Chondrocyte (in vitro differentiated cells): ENCODE data around the gene ZNF541. TPM values are rescaled to one million over a fixed set of nuclear protein-coding genes. Genes with fewer than 3 reads are reported as not detected.

Source experiments
- DNase-seq: peaks from one replicate; pipeline ENCODE4 v3.0.0; 2021; ENCODE audit warnings: mixed read lengths, low spot score
- H3K27ac Mint-ChIP-seq: one replicate; pipeline ENCODE4 v1.8.0; 2021; ENCODE audit warnings: mild to moderate bottlenecking, moderate library complexity, mixed read lengths; ENCODE audit not compliant: unreplicated experiment
- H3K27me3 Mint-ChIP-seq: 2 replicates; pipeline ENCODE4 v1.8.0; 2021; ENCODE audit warnings: low read depth, mixed read lengths
- H3K36me3 Mint-ChIP-seq: 2 replicates; pipeline ENCODE4 v1.8.0; 2021; ENCODE audit warnings: low read depth, mixed read lengths
- H3K4me1 Mint-ChIP-seq: 2 replicates; pipeline ENCODE4 v1.8.0; 2021; ENCODE audit warnings: low read depth, mild to moderate bottlenecking, mixed read lengths
- H3K4me3 Mint-ChIP-seq: one replicate; pipeline ENCODE4 v1.8.0; 2021; ENCODE audit warnings: mild to moderate bottlenecking, moderate library complexity, mixed read lengths; ENCODE audit not compliant: unreplicated experiment
- H3K9me3 Mint-ChIP-seq: 2 replicates; pipeline ENCODE4 v1.8.0; 2021; ENCODE audit warnings: low read depth, mixed read lengths
- CTCF ChIP-seq: fragments of 200-600 bp; sonication (generic); IDR thresholded peaks from 2 replicates; pipeline ENCODE4 v1.5.0; 2021; ENCODE audit warnings: antibody characterized with exemption, mild to moderate bottlenecking, moderate library complexity
- total RNA-seq: library from RNA; stranded (reverse); gene quantifications from 3 replicates; pipeline ENCODE4 v1.2.1, GENCODE V29; 2021

The ZNF541 gene
- total RNA-seq, 1 donor from 2014 or later, result not detected

GRCh38 chr19:47560999-47561398 lies 11.9 kb downstream of the ZNF541 start:
- H3K27ac Mint-ChIP-seq, result no peak overlapping the region
- no peak for TF ChIP-seq CTCF
- peaks cover 6% of the 10 kb centered on the region for H3K27me3 Mint-ChIP-seq
- no peak overlapping the region for H3K4me3 Mint-ChIP-seq
- no peak for DNase-seq
- no peaks in the 10 kb centered on the region for H3K4me1 Mint-ChIP-seq
- no peaks in the 10 kb centered on the region for H3K36me3 Mint-ChIP-seq
- H3K9me3 Mint-ChIP-seq, result no peaks in the 10 kb centered on the region

- Mint-ChIP-seq H3K27me3 (peaks cover 16% of the 10 kb centered on the region), H3K9me3 (no peaks in the 10 kb centered on the region), H3K4me3 (no peak overlapping the region), H3K36me3 (no peaks in the 10 kb centered on the region), H3K4me1 (no peaks in the 10 kb centered on the region), H3K27ac (no peak overlapping the region)
- no peak for DNase-seq
- TF ChIP-seq CTCF, result no peak
Observed at GRCh38 chr19:47550129-47550528, 22.8 kb downstream of the ZNF541 start.

- H3K27me3 Mint-ChIP-seq, result peaks cover 16% of the 10 kb centered on the region
- TF ChIP-seq CTCF, result no peak
- H3K27ac Mint-ChIP-seq, result no peak overlapping the region
- no peak for DNase-seq
- no peak overlapping the region for H3K4me3 Mint-ChIP-seq
- H3K36me3 Mint-ChIP-seq, result no peaks in the 10 kb centered on the region
- H3K4me1 Mint-ChIP-seq, result no peaks in the 10 kb centered on the region
- H3K9me3 Mint-ChIP-seq, result no peaks in the 10 kb centered on the region
Observed at GRCh38 chr19:47549261-47549862, 23.6 kb downstream of the ZNF541 start.

GRCh38 chr19:47547199-47547598 lies 25.7 kb downstream of the ZNF541 start:
- H3K9me3 Mint-ChIP-seq, result no peaks in the 10 kb centered on the region
- DNase-seq, result no peak
- H3K4me3 Mint-ChIP-seq, result no peak overlapping the region
- H3K27ac Mint-ChIP-seq, result no peak overlapping the region
- no peaks in the 10 kb centered on the region for H3K4me1 Mint-ChIP-seq
- TF ChIP-seq CTCF, result no peak
- peaks cover 16% of the 10 kb centered on the region for H3K27me3 Mint-ChIP-seq
- H3K36me3 Mint-ChIP-seq, result no peaks in the 10 kb centered on the region

- Mint-ChIP-seq H3K27me3 (peaks cover 16% of the 10 kb centered on the region), H3K9me3 (no peaks in the 10 kb centered on the region), H3K27ac (no peak overlapping the region), H3K4me3 (no peak overlapping the region), H3K4me1 (no peaks in the 10 kb centered on the region), H3K36me3 (no peaks in the 10 kb centered on the region)
- DNase-seq, result no peak
- no peak for TF ChIP-seq CTCF
Observed at GRCh38 chr19:47545061-47545948, 27.6 kb downstream of the ZNF541 start.
